Measurements from ENCODE around the gene FHOD3.

- no peak for TF ChIP-seq GATA3 (IDR thresholded peaks at IDR 0.05; ENCODE audit: low read depth, low read length)
- no peak for TF ChIP-seq GATA2 (IDR thresholded peaks at IDR 0.05; ENCODE audit: low read depth, low read length)
Observed at GRCh38 chr18:36633961-36634412, 336.5 kb downstream of the FHOD3 start.

Measured in SH-SY5Y (cell line).